HG02943 (cell line): ENCODE results near the gene HRNR.

ENCODE experiments used
- ATAC-seq: cut with Tn5 transposase; IDR thresholded peaks from one replicate; pipeline ENCODE4 v1.9.1; 2021; ENCODE audit warnings: mild to moderate bottlenecking, low read depth, moderate library complexity; ENCODE audit not compliant: unreplicated experiment

The HRNR gene

GRCh38 chr1:152189657-152190442, 34.1 kb downstream of the HRNR start:
- ATAC-seq = no peak

DNA sequence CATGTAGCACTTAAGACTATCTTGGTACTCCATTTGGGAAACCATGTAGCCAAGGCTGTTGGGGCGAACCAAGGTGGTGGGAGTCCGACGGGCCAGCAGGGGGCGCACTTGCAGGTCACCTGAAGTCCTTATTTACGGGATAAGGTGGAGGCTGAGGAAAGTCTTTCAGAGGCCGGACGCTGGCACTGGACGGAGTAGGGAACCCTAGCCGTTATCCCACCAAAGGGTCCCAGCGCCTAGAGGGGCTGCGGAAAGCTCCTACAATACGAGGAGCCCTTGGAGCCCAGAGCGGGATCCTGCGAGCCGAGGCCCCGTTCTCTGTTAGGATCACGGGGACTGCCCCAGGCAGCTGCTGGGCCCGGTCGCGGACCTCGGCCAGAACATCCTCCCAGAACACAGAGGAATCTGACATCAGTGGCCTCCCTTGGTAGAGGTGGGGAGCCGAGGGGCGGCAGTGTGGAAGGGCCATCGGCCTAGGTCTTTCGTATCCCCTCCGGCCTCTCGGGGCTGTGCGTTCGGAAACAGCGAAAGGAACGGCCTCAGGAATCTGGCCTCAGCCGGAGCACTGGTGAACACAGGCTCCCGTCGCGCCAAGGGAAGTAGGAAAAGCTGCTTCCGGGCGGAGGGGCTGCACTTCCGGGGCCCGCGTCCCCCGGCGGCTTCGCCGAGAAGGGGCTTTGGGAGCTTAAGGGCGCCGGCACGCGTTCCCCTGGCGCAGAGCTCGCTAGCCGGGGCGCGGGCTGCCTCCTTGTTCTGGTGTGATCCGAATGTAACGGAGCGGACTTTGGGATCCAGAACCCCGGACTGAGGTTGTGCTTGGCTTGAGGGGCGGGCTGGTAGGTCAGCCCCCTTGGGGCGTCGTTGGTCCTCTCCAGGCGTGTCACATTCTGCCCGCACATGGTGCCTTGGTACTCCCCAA, 35.1 kb downstream of the HRNR start:
- ATAC-seq = no peak

DNA sequence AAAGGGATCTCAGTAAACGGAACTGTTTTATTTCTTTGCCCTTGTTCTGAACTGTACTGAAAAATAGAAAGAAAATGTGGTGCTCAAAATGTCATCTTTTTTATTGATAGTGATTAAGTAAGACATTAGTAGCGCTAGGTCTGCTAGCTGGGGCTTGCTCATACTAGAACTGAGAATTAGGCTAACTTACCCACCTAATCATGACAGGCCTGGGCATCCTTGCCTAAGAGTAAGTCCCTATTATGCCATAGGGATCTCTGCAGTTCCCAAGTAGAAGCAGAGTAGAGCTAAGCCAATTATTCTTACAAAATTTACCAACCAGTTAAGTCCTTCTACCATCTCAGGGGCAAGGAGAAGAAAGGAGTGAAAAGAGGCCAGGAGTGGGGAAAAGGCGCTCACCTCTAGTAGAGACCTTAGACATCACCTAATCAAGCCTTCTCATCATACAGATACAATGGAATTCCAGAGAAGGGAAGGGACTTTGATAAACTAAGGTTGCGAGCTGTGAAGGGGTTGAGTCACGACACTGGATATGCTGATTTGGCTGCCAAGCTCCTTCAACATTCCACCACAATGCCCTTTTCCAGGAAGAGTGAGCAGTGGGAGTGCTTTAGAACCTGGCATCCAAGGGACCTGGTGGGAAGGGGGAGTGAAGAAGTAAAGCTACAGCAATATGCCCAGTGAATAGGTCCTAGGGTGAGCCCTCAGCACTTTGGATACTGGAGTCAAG, 37.3 kb downstream of the HRNR start:
- no peak for ATAC-seq

DNA sequence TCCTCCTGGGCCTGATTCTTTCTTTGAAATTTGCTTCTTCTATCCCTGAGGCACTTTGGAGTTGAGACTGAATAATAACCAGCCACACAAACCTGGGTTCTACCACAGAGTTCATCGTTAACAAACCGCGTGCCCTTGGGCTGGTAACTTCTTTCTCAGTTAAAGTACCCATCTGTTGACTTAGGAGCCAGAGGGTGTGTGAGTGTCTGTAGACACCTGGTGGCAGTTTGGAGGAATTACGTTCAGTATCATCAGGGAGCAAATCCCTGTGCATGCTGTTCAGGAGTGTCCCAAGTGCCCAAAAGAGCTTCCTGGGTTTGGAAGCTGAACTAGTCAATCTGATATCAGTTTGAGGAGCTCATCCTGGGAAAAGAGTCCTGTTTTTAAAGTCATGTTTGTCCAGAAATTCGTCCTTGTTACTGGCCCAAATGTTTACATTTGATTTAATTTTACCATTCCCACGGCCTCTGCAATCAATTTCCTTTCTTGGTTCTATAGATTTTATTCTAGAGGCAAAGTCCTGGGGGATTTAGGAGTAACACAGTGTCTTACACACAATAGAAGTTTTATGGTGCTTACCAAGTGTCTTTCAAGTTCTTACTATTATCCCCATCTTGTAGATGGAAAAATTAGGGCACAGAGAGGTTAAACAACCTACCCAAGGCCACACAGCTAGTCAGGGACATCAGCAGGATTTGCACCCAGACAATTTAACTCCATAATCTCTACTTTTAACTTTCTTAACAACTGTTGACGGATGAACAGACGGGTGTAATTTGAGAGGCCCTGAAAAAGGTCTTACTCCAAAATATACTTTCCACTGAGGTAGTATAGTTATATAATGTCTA, 38.2 kb downstream of the HRNR start:
- no peak for ATAC-seq

DNA sequence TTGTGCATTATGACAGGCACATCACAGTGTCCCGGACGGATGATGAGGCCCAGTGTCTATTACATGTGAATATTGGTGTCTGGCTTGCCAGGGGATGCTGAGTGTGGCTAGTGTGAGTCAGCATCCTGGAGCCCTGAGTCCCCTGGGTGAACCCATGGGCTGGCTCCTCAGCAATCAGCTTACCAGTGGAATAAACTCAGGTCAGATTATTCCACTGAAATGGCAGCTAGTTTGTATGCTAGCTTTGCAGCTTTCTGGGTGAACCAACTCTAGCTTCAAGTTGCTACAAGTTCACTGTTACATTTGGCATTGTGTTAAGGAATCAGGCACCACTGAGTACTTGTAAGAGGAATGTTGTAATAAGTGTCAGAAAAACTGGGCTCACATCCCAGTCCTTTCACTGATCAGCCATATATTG, 41.0 kb downstream of the HRNR start:
- no peak for ATAC-seq

DNA sequence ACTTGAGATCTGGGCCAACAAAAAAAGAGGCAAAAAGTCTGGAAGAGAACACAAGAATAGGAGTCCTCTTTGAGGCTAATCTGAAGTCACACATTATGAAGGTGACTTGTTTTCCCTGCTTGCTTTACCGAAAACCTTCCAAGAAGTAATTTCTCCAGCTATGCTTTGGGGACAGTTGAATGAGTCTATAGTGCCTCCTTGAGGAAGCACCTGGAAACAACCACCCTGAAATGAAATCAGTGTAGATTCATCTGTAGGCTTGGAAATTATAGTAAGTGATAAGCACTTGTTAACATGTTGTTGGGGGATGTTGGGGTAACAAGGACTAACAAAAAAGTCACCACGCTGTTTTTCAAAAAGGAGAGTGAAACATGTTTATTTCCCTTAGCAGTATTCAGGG, 41.6 kb downstream of the HRNR start:
- ATAC-seq = no peak

DNA sequence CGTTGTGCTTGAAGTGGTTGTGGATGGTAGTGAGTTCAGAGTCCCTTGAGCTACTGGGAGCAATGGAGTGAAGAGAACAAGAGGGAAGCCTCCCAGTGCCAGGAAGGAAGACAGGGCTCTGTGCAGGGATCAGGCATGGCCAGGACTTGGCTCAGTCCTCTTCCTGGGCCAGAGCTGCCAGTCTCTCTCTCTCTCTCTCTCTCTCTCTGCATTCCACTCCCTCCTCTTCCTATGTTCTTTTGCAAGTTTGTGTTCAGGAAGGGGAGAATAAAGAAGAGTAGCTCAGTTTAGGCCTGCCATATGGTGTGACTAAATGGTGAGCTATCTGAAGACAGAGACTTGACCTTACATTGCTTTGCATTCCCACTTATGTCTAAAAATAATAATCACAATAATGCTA, 44.4 kb downstream of the HRNR start:
- no peak for ATAC-seq

DNA sequence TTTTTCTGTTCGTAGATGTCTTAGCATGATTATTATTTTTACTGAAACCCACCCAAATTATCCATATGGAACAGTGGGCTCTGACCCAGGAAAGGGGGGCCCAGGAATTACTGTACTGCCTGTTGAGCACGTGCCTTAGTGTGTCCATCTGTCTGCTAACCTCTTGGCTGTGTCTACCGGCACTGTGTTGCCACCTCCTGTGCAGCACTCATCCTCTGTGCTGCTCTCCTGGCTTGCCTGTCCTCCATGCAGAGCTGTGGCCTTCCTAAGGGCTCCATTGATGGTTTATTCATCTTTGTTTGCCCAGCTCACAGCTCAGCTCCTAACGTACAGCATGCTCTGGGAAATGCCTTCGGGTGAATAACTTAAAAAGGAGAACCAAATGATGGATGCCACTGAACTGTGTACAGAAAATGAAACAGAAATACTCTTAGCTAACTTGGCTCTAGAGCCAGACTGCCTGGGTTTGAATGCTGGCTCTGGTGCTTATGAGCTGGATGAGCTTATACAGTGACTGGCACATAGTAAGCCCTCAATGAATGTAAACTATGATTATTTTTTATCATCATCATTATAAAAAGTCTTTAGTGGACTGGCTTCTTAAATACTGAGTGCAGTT, 53.6 kb downstream of the HRNR start:
- no peak for ATAC-seq

GRCh38 chr1:152169366-152170025, 54.5 kb downstream of the HRNR start:
- ATAC-seq = no peak

DNA sequence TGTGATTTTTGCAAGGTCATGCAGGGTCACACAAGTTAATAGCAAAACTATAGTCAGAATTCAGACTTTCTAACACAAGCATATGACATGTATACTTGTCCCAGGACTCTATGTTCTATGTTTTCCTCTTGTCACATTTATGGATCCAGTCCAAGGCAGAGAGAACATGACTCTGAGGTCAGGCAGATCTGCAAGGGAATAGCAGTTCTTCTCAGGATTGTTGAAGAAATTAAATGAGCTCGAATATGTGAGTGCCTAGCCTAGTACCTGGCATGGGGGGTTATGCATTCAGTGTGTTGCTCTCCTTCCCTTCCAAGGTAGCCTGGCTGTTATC, 55.5 kb downstream of the HRNR start:
- no peak for ATAC-seq

DNA sequence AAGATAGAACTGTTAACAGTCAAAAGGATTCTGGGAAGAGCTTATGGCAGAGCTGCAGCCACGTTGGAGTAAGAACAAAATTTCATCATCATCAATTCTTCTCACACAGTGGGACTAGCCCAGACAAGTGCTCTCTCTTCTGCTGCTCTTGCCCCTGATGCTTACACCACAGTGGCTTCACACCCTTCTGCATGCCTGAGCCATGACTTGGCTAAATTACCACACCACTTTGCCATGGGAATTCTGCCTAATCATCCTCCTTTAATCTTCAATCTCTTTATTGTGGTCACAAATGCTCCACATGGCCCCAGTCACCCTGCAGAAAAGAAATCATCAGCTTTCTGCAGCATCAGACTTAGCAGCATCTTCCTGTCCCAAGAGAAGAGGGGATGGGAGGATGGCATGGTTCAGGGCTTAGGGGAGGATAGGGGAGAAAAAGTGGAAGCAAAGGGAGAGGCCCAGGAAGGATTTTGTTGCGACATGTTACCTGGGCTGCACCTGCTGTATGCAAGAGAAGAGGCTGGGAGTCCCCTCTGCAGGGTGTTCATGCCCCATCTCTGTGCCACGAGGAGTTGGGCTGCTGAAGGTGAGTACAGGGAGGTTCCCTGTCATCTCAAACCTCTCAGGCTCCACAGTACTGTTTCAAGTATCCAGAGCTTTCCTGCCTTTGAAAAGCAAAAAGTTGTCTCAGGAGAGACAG, 56.0 kb downstream of the HRNR start:
- ATAC-seq = no peak

- ATAC-seq = no peak
Measured at GRCh38 chr1:152166966-152167365, 57.0 kb downstream of the HRNR start.

GRCh38 chr1:152165286-152166077, 58.5 kb downstream of the HRNR start:
- ATAC-seq = no peak

DNA sequence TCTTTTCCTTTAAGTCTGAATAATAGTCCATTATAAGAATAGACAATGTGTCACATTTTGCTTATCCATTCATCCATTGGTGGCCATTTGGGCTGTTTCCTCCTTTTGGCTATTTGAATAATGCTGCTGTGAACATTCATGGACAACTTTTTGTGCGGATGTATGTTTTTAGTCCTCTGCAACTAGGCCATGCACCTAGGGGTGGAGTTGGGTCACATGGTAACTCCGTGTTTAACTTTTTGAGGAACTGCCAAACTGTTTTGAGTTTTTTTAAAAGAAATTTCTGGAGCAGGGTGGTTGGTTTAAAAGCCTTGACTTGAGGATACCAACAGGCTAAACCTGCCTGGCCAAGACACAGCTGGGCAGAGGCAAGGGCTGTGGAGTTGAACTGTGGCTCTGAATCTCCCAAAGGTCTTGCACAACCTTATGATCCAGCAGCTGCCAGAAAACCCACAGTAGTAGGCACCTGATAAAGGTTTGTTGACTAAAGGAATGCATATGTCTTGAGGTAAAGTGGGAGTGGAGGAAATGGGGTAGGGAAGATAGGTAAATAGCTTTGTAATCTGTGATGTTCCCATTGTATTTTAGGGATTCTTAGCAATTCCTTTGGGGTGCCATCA, 59.4 kb downstream of the HRNR start:
- ATAC-seq = no peak

GRCh38 chr1:152162792-152163463, 61.1 kb downstream of the HRNR start:
- ATAC-seq = no peak
